K562 (cell line): Measurements from ENCODE around the gene SAPCD1. TPM values are rescaled to one million over a fixed set of nuclear protein-coding genes. Genes with fewer than 3 reads are reported as not detected.

Experiments
- CBFB ChIP-seq: sonication (generic); formaldehyde crosslinking; IDR thresholded peaks from 2 replicates; pipeline ENCODE4 v1.4.0; 2020; ENCODE audit warnings: mild to moderate bottlenecking, missing genetic modification reagents
- CHD4 ChIP-seq: fragments of 200-600 bp; sonication (generic); IDR thresholded peaks from 3 replicates; pipeline ENCODE4 v1.6.1; 2012; ENCODE audit warnings: low read depth, mild to moderate bottlenecking, mixed read lengths, low read length, inconsistent platforms; ENCODE audit not compliant: insufficient read depth, insufficient replicate concordance, poor library complexity, severe bottlenecking
- CREB1 ChIP-seq, 2 experiments: sonication (generic) in 1 of 2; formaldehyde crosslinking in 1 of 2; IDR thresholded peaks; 2 replicates each; pipeline versions ENCODE4 v1.6.1 to v1.8.0; 2012 to 2022; ENCODE audit warnings: inconsistent platforms in 1 of 2, mild to moderate bottlenecking in 1 of 2, missing genetic modification reagents in 1 of 2, moderate library complexity in 1 of 2
- CSDE1 ChIP-seq, 2 experiments: fragments of 450-650 bp; IDR thresholded peaks; 2 replicates each; pipeline ENCODE4 v1.6.1; 2016; ENCODE audit warnings: mild to moderate bottlenecking in 1 of 2
- DMBX1 ChIP-seq: fragments of 250-450 bp; sonication (Bioruptor Pico); IDR thresholded peaks from 2 replicates; pipeline ENCODE4 v1.8.0; 2022; ENCODE audit warnings: inconsistent platforms, mild to moderate bottlenecking, moderate library complexity, borderline replicate concordance
- EHMT2 ChIP-seq: fragments of 450-650 bp; IDR thresholded peaks from 2 replicates; pipeline ENCODE4 v1.6.1; 2018; ENCODE audit warnings: antibody characterized with exemption
- FOSL1 ChIP-seq: fragments of 200-800 bp; sonication (Bioruptor generic); conservative IDR thresholded peaks from 2 replicates; pipeline ENCODE4 v1.6.1; 2016; ENCODE audit warnings: missing genetic modification characterization, missing compliant biosample characterization
- FOXA3 ChIP-seq, 2 experiments: fragments of 450-650 bp in 1 of 2; sonication (generic) in 1 of 2; formaldehyde crosslinking; IDR thresholded peaks in 1 of 2; conservative IDR thresholded peaks in 1 of 2; 2 replicates each; pipeline versions ENCODE4 v1.4.0 to v1.8.0; 2020 to 2022; ENCODE audit warnings: mild to moderate bottlenecking in 2 of 2, missing genetic modification reagents in 1 of 2
- HNRNPLL ChIP-seq: fragments of 200-400 bp; formaldehyde crosslinking; IDR thresholded peaks from 2 replicates; pipeline ENCODE4 v1.6.1; 2017; ENCODE audit warnings: low read length, low read depth, mild to moderate bottlenecking; ENCODE audit not compliant: poor library complexity, severe bottlenecking
- KLF10 ChIP-seq: fragments of 250-450 bp; sonication (Bioruptor Pico); IDR thresholded peaks from 2 replicates; pipeline ENCODE4 v1.6.1; 2021; ENCODE audit warnings: matching md5 sums
- MAFG ChIP-seq: fragments of 450-650 bp; conservative IDR thresholded peaks from 2 replicates; pipeline ENCODE4 v1.6.1; 2016; ENCODE audit warnings: missing genetic modification characterization, missing compliant biosample characterization
- NR4A1 ChIP-seq, 2 experiments: fragments of 250-450 bp in 1 of 2; fragments of 450-650 bp in 1 of 2; sonication (Bioruptor Pico) in 1 of 2; IDR thresholded peaks; 2 replicates each; pipeline versions ENCODE4 v1.4.0 to v1.6.1; 2016 to 2020; ENCODE audit warnings: mild to moderate bottlenecking in 2 of 2, missing compliant biosample characterization in 1 of 2, missing genetic modification characterization in 1 of 2, moderate library complexity in 1 of 2
- OTX1 ChIP-seq: fragments of 450-650 bp; formaldehyde crosslinking; IDR thresholded peaks from 2 replicates; pipeline ENCODE4 v1.4.0; 2022; ENCODE audit warnings: mild to moderate bottlenecking
- SIN3B ChIP-seq: fragments of 450-650 bp; IDR thresholded peaks from 2 replicates; pipeline ENCODE4 v1.6.1; 2017; ENCODE audit warnings: low read depth, mild to moderate bottlenecking, moderate library complexity
- SMARCA5 ChIP-seq: fragments of 450-650 bp; IDR thresholded peaks from 2 replicates; pipeline ENCODE4 v1.6.1; 2016
- XRCC5 ChIP-seq: fragments of 200-400 bp; formaldehyde crosslinking; IDR thresholded peaks from 2 replicates; pipeline ENCODE4 v1.6.1; 2017; ENCODE audit warnings: low read depth, mild to moderate bottlenecking, low read length
- ZNF3 ChIP-seq: fragments of 250-450 bp; sonication (Bioruptor Pico); IDR thresholded peaks from 2 replicates; pipeline ENCODE4 v1.5.0; 2021; ENCODE audit warnings: mild to moderate bottlenecking, moderate library complexity
- polyA plus RNA-seq, 8 experiments: library from polyadenylated mRNA; depleted of rRNA in 4 of 8; stranded (reverse) in 5 of 8; unstranded in 3 of 8; fragments of >200 nt; fragmentation: Nextera tagmentation in 2 of 8; fragmentation: Illumina TruSeq in 1 of 8; extraction: Ambion mirVana in 2 of 8; extraction: Trizol in 1 of 8; gene quantifications; 2 replicates each; pipeline versions ENCODE4 v1.2.1 to v1.2.3, GENCODE V29; 2011 to 2014; ENCODE audit warnings: inconsistent platforms in 1 of 8, missing spikeins in 1 of 8
- total RNA-seq, 7 experiments: library from RNA; depleted of rRNA in 6 of 7; stranded (reverse); fragments of >200 nt in 6 of 7; fragmentation: Illumina TruSeq in 2 of 7; extraction: Trizol in 2 of 7; gene quantifications; 2 replicates each; pipeline versions ENCODE4 v1.2.1 to v1.2.3, GENCODE V29; 2011 to 2021; ENCODE audit warnings: low replicate concordance in 1 of 7
- TF ChIP-seq, protein P1 (sequence below): fragments of 450-650 bp; IDR thresholded peaks from 2 replicates; pipeline ENCODE4 v1.7.0; 2016; ENCODE audit warnings: borderline replicate concordance
- TF ChIP-seq, protein P2 (sequence below), 2 experiments: fragments of 450-650 bp in 1 of 2; sonication (generic) in 1 of 2; formaldehyde crosslinking in 1 of 2; IDR thresholded peaks in 1 of 2; conservative IDR thresholded peaks in 1 of 2; 2 replicates each; pipeline versions ENCODE4 v1.6.1 to v1.8.1; 2016 to 2023; ENCODE audit warnings: mild to moderate bottlenecking in 2 of 2, moderate library complexity in 2 of 2, inconsistent platforms in 1 of 2, missing genetic modification reagents in 1 of 2
- TF ChIP-seq, protein P3 (sequence below): fragments of 450-650 bp; IDR thresholded peaks from 2 replicates; pipeline ENCODE4 v1.6.1; 2018; ENCODE audit warnings: mild to moderate bottlenecking, low read depth; ENCODE audit not compliant: partially characterized antibody
- TF ChIP-seq, protein P4 (sequence below): fragments of 450-650 bp; formaldehyde crosslinking; conservative IDR thresholded peaks from 2 replicates; pipeline ENCODE4 v1.4.0; 2022; ENCODE audit warnings: mild to moderate bottlenecking, missing genetic modification characterization

The SAPCD1 gene
- total and polyA plus RNA-seq, 9 of the 15 experiments (the other 6 are each of a cell fraction or from before 2014, with no cell fraction given): 2.6 to 30.2 (median 7.4) TPM

DNA sequence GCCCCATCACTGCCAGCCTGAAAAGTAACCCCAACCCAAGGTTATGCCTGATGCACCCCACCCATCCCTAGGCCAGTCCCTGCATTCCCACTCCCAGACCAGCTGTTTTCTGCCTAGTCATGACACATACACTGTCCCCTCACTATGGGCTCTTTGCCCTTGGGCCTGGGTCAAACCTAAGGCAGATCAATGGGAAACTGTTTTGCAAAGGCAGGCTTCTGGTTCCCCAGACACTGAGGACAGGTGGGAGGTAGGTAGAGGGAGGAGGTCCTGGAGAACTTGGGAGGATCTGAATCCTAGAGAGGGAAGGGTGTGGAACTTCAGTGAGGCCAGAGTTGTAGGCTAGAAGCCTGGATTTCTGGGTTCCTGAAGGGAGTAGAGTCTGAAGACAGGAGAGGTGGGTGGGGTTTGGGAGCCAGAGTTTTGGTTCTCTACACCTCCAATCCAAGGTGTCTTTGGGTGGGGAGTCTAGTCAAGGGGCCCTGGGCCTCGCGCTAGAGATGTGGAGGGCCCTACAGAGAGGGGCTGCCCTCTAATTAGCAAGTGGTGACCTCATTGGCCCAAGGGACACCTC is 28.1 kb upstream of the SAPCD1 start (continued):
- TF ChIP-seq FOXA3 (CRISPR knock-in tag; conservative IDR thresholded peaks at IDR 0.05 in 1 of 2, IDR thresholded peaks at IDR 0.05 in 1 of 2): no peak
- peak; percentile 12 for TF ChIP-seq HNRNPLL
- 0 out of 2 replicates have a peak, but pooled peaks have one; percentile 46 for TF ChIP-seq KLF10 (CRISPR knock-in tag)
- peak; percentile 30; the same call in 1 of the 2 replicates for TF ChIP-seq CBFB
- peak; percentile 9; the same call in 1 of the 2 replicates for TF ChIP-seq CREB1 (IDR thresholded peaks at IDR 0.05)
- TF ChIP-seq CREB1 (CRISPR knock-in tag; IDR thresholded peaks at IDR 0.05): no peak
- peak; percentile 62; the same call in 1 of the 2 replicates for TF ChIP-seq OTX1 (CRISPR knock-in tag)
- 0 out of 2 replicates have a peak, but pooled peaks have one; percentile 18 for TF ChIP-seq ZNF3 (CRISPR knock-in tag)
- peak in 1 of 2 experiments; percentile 34; a peak in 1 of 4 replicates for TF ChIP-seq CSDE1 (IDR thresholded peaks at IDR 0.05)
- peak; percentile 44; the same call in 1 of the 2 replicates for TF ChIP-seq SMARCA5
- TF ChIP-seq NR4A1 (CRISPR knock-in tag; IDR thresholded peaks at IDR 0.05): no peak
- peak; percentile 37; the same call in 1 of the 2 replicates for TF ChIP-seq NR4A1 (tag; IDR thresholded peaks at IDR 0.05)
- TF ChIP-seq FOSL1: no peak
- TF ChIP-seq, protein P1, sequence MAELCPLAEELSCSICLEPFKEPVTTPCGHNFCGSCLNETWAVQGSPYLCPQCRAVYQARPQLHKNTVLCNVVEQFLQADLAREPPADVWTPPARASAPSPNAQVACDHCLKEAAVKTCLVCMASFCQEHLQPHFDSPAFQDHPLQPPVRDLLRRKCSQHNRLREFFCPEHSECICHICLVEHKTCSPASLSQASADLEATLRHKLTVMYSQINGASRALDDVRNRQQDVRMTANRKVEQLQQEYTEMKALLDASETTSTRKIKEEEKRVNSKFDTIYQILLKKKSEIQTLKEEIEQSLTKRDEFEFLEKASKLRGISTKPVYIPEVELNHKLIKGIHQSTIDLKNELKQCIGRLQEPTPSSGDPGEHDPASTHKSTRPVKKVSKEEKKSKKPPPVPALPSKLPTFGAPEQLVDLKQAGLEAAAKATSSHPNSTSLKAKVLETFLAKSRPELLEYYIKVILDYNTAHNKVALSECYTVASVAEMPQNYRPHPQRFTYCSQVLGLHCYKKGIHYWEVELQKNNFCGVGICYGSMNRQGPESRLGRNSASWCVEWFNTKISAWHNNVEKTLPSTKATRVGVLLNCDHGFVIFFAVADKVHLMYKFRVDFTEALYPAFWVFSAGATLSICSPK: peak; percentile 56; the same call in 1 of the 2 replicates
- TF ChIP-seq CHD4: peak; percentile 82
- TF ChIP-seq DMBX1 (CRISPR knock-in tag): peak; percentile 66
- no peak for TF ChIP-seq EHMT2
- TF ChIP-seq, protein P2, sequence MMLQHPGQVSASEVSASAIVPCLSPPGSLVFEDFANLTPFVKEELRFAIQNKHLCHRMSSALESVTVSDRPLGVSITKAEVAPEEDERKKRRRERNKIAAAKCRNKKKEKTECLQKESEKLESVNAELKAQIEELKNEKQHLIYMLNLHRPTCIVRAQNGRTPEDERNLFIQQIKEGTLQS (IDR thresholded peaks at IDR 0.05): no peak
- TF ChIP-seq, protein P2 (CRISPR knock-in tag; conservative IDR thresholded peaks at IDR 0.05): 0 out of 2 replicates have a peak, but pooled peaks have one; percentile 96
- TF ChIP-seq, protein P3, sequence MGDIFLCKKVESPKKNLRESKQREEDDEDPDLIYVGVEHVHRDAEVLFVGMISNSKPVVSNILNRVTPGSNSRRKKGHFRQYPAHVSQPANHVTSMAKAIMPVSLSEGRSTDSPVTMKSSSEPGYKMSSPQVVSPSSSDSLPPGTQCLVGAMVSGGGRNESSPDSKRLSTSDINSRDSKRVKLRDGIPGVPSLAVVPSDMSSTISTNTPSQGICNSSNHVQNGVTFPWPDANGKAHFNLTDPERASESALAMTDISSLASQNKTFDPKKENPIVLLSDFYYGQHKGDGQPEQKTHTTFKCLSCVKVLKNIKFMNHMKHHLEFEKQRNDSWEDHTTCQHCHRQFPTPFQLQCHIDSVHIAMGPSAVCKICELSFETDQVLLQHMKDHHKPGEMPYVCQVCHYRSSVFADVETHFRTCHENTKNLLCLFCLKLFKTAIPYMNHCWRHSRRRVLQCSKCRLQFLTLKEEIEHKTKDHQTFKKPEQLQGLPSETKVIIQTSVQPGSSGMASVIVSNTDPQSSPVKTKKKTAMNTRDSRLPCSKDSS: peak; percentile 38
- peak; percentile 63; the same call in 1 of the 2 replicates for TF ChIP-seq XRCC5
- peak; percentile 86 for TF ChIP-seq MAFG (tag)
- TF ChIP-seq SIN3B: no peak
- TF ChIP-seq, protein P4, sequence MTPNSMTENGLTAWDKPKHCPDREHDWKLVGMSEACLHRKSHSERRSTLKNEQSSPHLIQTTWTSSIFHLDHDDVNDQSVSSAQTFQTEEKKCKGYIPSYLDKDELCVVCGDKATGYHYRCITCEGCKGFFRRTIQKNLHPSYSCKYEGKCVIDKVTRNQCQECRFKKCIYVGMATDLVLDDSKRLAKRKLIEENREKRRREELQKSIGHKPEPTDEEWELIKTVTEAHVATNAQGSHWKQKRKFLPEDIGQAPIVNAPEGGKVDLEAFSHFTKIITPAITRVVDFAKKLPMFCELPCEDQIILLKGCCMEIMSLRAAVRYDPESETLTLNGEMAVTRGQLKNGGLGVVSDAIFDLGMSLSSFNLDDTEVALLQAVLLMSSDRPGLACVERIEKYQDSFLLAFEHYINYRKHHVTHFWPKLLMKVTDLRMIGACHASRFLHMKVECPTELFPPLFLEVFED: 0 out of 2 replicates have a peak, but pooled peaks have one; percentile 54
